H1 (cell line): ENCODE results near the gene ADGRG2. TPM values are rescaled to one million over a fixed set of nuclear protein-coding genes. Genes with fewer than 3 reads are reported as not detected.

Experiments used
- CTCF ChIA-PET: fragments of 300-600 bp; sonication (Branson Sonifier 250); formaldehyde crosslinking; loops from one replicate; lab custom pipeline; 2021; ENCODE audit not compliant: partially characterized antibody; lab: Charles Lee
- POLR2A ChIA-PET: fragments of 300-600 bp; sonication (Branson Sonifier 250); formaldehyde crosslinking; loops from one replicate; lab custom pipeline; 2021; ENCODE audit warnings: inconsistent platforms; ENCODE audit not compliant: partially characterized antibody; lab: Charles Lee
- DNase-seq, 2 experiments: peaks; one replicate each; pipeline versions ENCODE4 v3.0.0 to v3.0.0-alpha.2; 2010 to 2022; ENCODE audit warnings: low spot score in 2 of 2, low read depth in 1 of 2, mixed read lengths in 1 of 2
- FAIRE-seq: peaks from 2 replicates; lab custom pipeline; 2011; peaks lifted over from hg19 to GRCh38; lab: Jason Lieb, UNC
- H2AFZ ChIP-seq: 2 replicates; pipeline ENCODE4 v1.8.1; 2012; ENCODE audit warnings: low read length, inconsistent platforms
- H2AK5ac ChIP-seq: 2 replicates; pipeline ENCODE4 v1.6.1; 2013; ENCODE audit warnings: low read depth, low read length
- H2BK120ac ChIP-seq: replicated peaks from 2 replicates; pipeline ENCODE3; 2013; ENCODE audit warnings: low read depth, low read length, inconsistent platforms
- H2BK12ac ChIP-seq: 2 replicates; pipeline ENCODE4 v1.6.1; 2013; ENCODE audit warnings: low read depth, low read length
- H2BK15ac ChIP-seq: 2 replicates; pipeline ENCODE4 v1.6.1; 2013; ENCODE audit warnings: low read length
- H2BK20ac ChIP-seq: 2 replicates; pipeline ENCODE4 v1.6.1; 2013; ENCODE audit warnings: low read length
- H2BK5ac ChIP-seq: 2 replicates; pipeline ENCODE4 v1.6.1; 2013; ENCODE audit warnings: low read depth, low read length
- H3K14ac ChIP-seq: 2 replicates; pipeline ENCODE4 v1.6.1; 2013; ENCODE audit warnings: inconsistent platforms; ENCODE audit not compliant: insufficient read length
- H3K18ac ChIP-seq: 2 replicates; pipeline ENCODE4 v1.6.1; 2013; ENCODE audit warnings: low read length; ENCODE audit errors: extremely low read depth
- H3K23ac ChIP-seq: 2 replicates; pipeline ENCODE4 v1.6.1; 2013; ENCODE audit warnings: inconsistent platforms; ENCODE audit not compliant: insufficient read length
- H3K23me2 ChIP-seq: 2 replicates; pipeline ENCODE4 v1.6.1; 2013; ENCODE audit warnings: low read depth, low read length
- H3K27ac ChIP-seq: 2 replicates; pipeline ENCODE4 v1.6.1; 2011; ENCODE audit warnings: low read depth, low read length, inconsistent platforms
- H3K27me3 ChIP-seq, 4 experiments: replicated peaks in 1 of 4; 1 replicate in 1 of 4; 2 replicates in 3 of 4; pipeline versions ENCODE4 v1.6.1 to v1.8.1; 2011 to 2013; ENCODE audit warnings: low read length in 3 of 4, mild to moderate bottlenecking in 3 of 4, inconsistent platforms in 2 of 4, mixed read lengths in 2 of 4, moderate library complexity in 1 of 4; ENCODE audit not compliant: control insufficient read depth in 3 of 4, insufficient read depth in 3 of 4; ENCODE audit errors: extremely low read depth in 1 of 4
- H3K36me3 ChIP-seq, 4 experiments: 2 replicates each; pipeline versions ENCODE4 v1.6.1 to v1.8.1; 2011 to 2013; ENCODE audit warnings: mild to moderate bottlenecking in 4 of 4, low read length in 3 of 4, moderate library complexity in 2 of 4, control low read depth in 1 of 4, inconsistent platforms in 1 of 4; ENCODE audit not compliant: insufficient read depth in 4 of 4, control insufficient read depth in 2 of 4
- H3K4ac ChIP-seq: replicated peaks from 2 replicates; pipeline ENCODE3; 2013; ENCODE audit warnings: low read length, low read depth, mixed read lengths, inconsistent platforms; ENCODE audit not compliant: insufficient read length
- H3K4me1 ChIP-seq, 4 experiments: replicated peaks in 1 of 4; 1 replicate in 1 of 4; 2 replicates in 3 of 4; pipeline versions ENCODE4 v1.6.1 to v1.8.1; 2011 to 2013; ENCODE audit warnings: low read length in 3 of 4, inconsistent platforms in 2 of 4, mixed read lengths in 1 of 4; ENCODE audit not compliant: insufficient read depth in 4 of 4, control insufficient read depth in 3 of 4
- H3K4me2 ChIP-seq, 2 experiments: 2 replicates each; pipeline versions ENCODE4 v1.6.1 to v1.8.1; 2011 to 2013; ENCODE audit warnings: low read depth in 2 of 2, low read length in 2 of 2, control low read depth in 1 of 2, inconsistent platforms in 1 of 2, mild to moderate bottlenecking in 1 of 2; ENCODE audit not compliant: insufficient read depth in 1 of 2
- H3K4me3 ChIP-seq, 4 experiments: fragments of 200-600, 300-600 bp in 1 of 4; sonication (generic), shearing (Covaris generic), sonication (Bioruptor Twin) in 1 of 4; 2 replicates each; pipeline versions ENCODE4 v1.5.1 to v1.8.1; 2011 to 2016; ENCODE audit warnings: low read length in 4 of 4, low read depth in 3 of 4, control low read depth in 2 of 4, inconsistent platforms in 2 of 4, mild to moderate bottlenecking in 2 of 4, mixed read lengths in 1 of 4, moderate library complexity in 1 of 4; ENCODE audit not compliant: insufficient read depth in 2 of 4; ENCODE audit errors: extremely low read depth in 1 of 4
- H3K56ac ChIP-seq: replicated peaks from 2 replicates; pipeline ENCODE3; 2013; ENCODE audit warnings: low read depth, mild to moderate bottlenecking, mixed read lengths, low read length, inconsistent platforms; ENCODE audit not compliant: insufficient read length
- H3K79me1 ChIP-seq: 2 replicates; pipeline ENCODE4 v1.6.1; 2013; ENCODE audit warnings: low read depth, low read length, control low read depth
- H3K79me2 ChIP-seq, 2 experiments: 2 replicates each; pipeline versions ENCODE4 v1.6.1 to v1.8.1; 2012 to 2013; ENCODE audit warnings: low read length in 2 of 2, mild to moderate bottlenecking in 2 of 2, inconsistent platforms in 1 of 2; ENCODE audit not compliant: insufficient read depth in 2 of 2, control insufficient read depth in 1 of 2
- H3K9ac ChIP-seq, 4 experiments: replicated peaks in 1 of 4; 1 replicate in 1 of 4; 2 replicates in 3 of 4; pipeline versions ENCODE4 v1.6.1 to v1.8.1; 2011 to 2013; ENCODE audit warnings: low read depth in 3 of 4, low read length in 3 of 4, control low read depth in 2 of 4, mild to moderate bottlenecking in 2 of 4, moderate library complexity in 2 of 4, inconsistent platforms in 1 of 4; ENCODE audit errors: extremely low read depth in 1 of 4
- H3K9me3 ChIP-seq, 2 experiments: 2 replicates each; pipeline versions ENCODE4 v1.6.1 to v1.8.1; 2012 to 2013; ENCODE audit warnings: mild to moderate bottlenecking in 2 of 2, moderate library complexity in 2 of 2, control low read depth in 1 of 2, inconsistent platforms in 1 of 2, low read depth in 1 of 2, low read length in 1 of 2, mixed read lengths in 1 of 2; ENCODE audit not compliant: insufficient read depth in 2 of 2
- H4K20me1 ChIP-seq, 2 experiments: replicated peaks in 1 of 2; 2 replicates each; pipeline versions ENCODE3 to v1.8.1; 2011 to 2013; ENCODE audit warnings: inconsistent platforms in 2 of 2, low read length in 2 of 2, mild to moderate bottlenecking in 1 of 2; ENCODE audit not compliant: insufficient read depth in 2 of 2, control insufficient read depth in 1 of 2
- H4K5ac ChIP-seq: 2 replicates; pipeline ENCODE4 v1.6.1; 2013; ENCODE audit warnings: low read length, low read depth, mixed read lengths, inconsistent platforms; ENCODE audit not compliant: insufficient read length
- H4K8ac ChIP-seq: 2 replicates; pipeline ENCODE4 v1.8.0; 2013; ENCODE audit warnings: mild to moderate bottlenecking, moderate library complexity, low read length, inconsistent platforms; ENCODE audit not compliant: insufficient read depth; ENCODE audit errors: extremely low read depth
- H4K91ac ChIP-seq: replicated peaks from 2 replicates; pipeline ENCODE3; 2013; ENCODE audit warnings: low read length, mixed read lengths, inconsistent platforms; ENCODE audit not compliant: insufficient read length
- ATF3 ChIP-seq: IDR thresholded peaks from 2 replicates; pipeline ENCODE4 v1.6.1; 2011; ENCODE audit warnings: low read depth, mild to moderate bottlenecking, low read length; ENCODE audit not compliant: insufficient read depth
- CBX5 ChIP-seq: fragments of 300-800, 300-1000 bp; sonication (generic); IDR thresholded peaks from 2 replicates; pipeline ENCODE4 v1.7.1; 2016; ENCODE audit warnings: antibody characterized with exemption, low read length, low read depth
- CREB1 ChIP-seq: IDR thresholded peaks from 2 replicates; pipeline ENCODE4 v1.6.1; 2012; ENCODE audit warnings: inconsistent platforms
- E2F6 ChIP-seq: IDR thresholded peaks from 2 replicates; pipeline ENCODE4 v1.6.1; 2012; ENCODE audit warnings: inconsistent platforms
- KDM1A ChIP-seq: fragments of 200-600, 300-600 bp; sonication (generic); IDR thresholded peaks from 2 replicates; pipeline ENCODE4 v1.7.1; 2016; ENCODE audit warnings: mild to moderate bottlenecking, low read length, borderline replicate concordance
- RFX5 ChIP-seq: IDR thresholded peaks from 2 replicates; pipeline ENCODE4 v1.6.1; 2011; ENCODE audit warnings: low read depth, low read length, improper control_type of control experiment, borderline replicate concordance
- RNF2 ChIP-seq: fragments of 200-900, 300-1000 bp; sonication (generic); IDR thresholded peaks from 2 replicates; pipeline ENCODE4 v1.7.1; 2016; ENCODE audit warnings: borderline replicate concordance, low read depth, mild to moderate bottlenecking, antibody characterized with exemption, low read length; ENCODE audit not compliant: poor library complexity, severe bottlenecking; ENCODE audit errors: missing control alignments
- SIRT6 ChIP-seq: IDR thresholded peaks from one replicate; pipeline ENCODE4 v1.7.1; 2012; ENCODE audit warnings: low read length, inconsistent platforms
- TAF1 ChIP-seq: IDR thresholded peaks from 2 replicates; pipeline ENCODE4 v1.6.1; 2011; ENCODE audit warnings: mild to moderate bottlenecking, low read depth, low read length
- TCF12 ChIP-seq: IDR thresholded peaks from 2 replicates; pipeline ENCODE4 v1.6.1; 2011; ENCODE audit warnings: low read depth, mild to moderate bottlenecking, low read length
- USF2 ChIP-seq: IDR thresholded peaks from 2 replicates; pipeline ENCODE4 v1.6.1; 2011; ENCODE audit warnings: low read length, improper control_type of control experiment
- YY1 ChIP-seq: IDR thresholded peaks from 2 replicates; pipeline ENCODE4 v1.6.1; 2011; ENCODE audit warnings: low read depth, mild to moderate bottlenecking, low read length
- WGBS, 2 experiments: shearing (Covaris generic) in 1 of 2; methylation state at CpG; one replicate each; pipeline versions ENCODE4 v1.1.6 to v1.1.7; 2013 to 2015; ENCODE audit warnings: low lambda C conversion rate in 2 of 2, mixed read lengths in 2 of 2, inconsistent platforms in 1 of 2, low coverage in 1 of 2, missing lambda C conversion rate in 1 of 2; ENCODE audit not compliant: insufficient replicate concordance in 2 of 2, insufficient coverage in 1 of 2, insufficient read length in 1 of 2; ENCODE audit errors: extremely low coverage in 1 of 2, missing lambda C conversion rate in 1 of 2; 5-methylcytosine and 5-hydroxymethylcytosine counted together
- polyA plus RNA-seq, 7 experiments: library from polyadenylated mRNA; depleted of rRNA in 3 of 7; stranded (reverse) in 5 of 7; unstranded in 2 of 7; fragments of >200 nt in 5 of 7; fragments of 200-250 nt in 2 of 7; gene quantifications; 1 replicate in 5 of 7; 2 replicates in 1 of 7; 4 replicates in 1 of 7; pipeline versions ENCODE4 v1.2.1 to v1.2.3, GENCODE V29; 2011 to 2013; ENCODE audit warnings: missing spikeins in 2 of 7, mixed read lengths in 2 of 7
- total RNA-seq: library from RNA; stranded (reverse); fragmentation: NEBNext Ultra II Directional; extraction: Animal tissue kit (Norgen Biotek cat#: 25700); gene quantifications from 2 replicates; pipeline ENCODE4 v1.2.1, GENCODE V29; 2021

Gene ADGRG2
- total and polyA plus RNA-seq, 2 of the 8 experiments (the other 6 are each of a cell fraction or from before 2014, with no cell fraction given): 8.9 to 13.3 TPM

GRCh38 chrX:18966624-18967023 lies 155.6 kb downstream of the ADGRG2 start:
- no peak overlapping the region for H3K4me2 ChIP-seq
- H3K18ac ChIP-seq: no peak overlapping the region
- DNase-seq (no peak), FAIRE-seq (no peak)
- no peaks in the 10 kb centered on the region for H3K79me1 ChIP-seq
- no peak overlapping the region for H4K91ac ChIP-seq
- H3K4me3 ChIP-seq: no peak overlapping the region
- H2AK5ac ChIP-seq: no peak overlapping the region
- peaks cover 0 to 2% of the 10 kb centered on the region in 2 experiments for H4K20me1 ChIP-seq
- no peak overlapping the region for H3K4ac ChIP-seq
- H3K4me1 ChIP-seq: no peaks in the 10 kb centered on the region
- H3K27ac ChIP-seq: no peak overlapping the region
- H3K23me2 ChIP-seq: no peaks in the 10 kb centered on the region
- no peak overlapping the region for H3K9ac ChIP-seq
- 97% methylated on average over 4 of the region's 5 CpGs; no CpG with 5 or more reads in 1 of the 2 experiments for WGBS, 2 experiments
- H4K5ac ChIP-seq: no peak overlapping the region
- no peaks in the 10 kb centered on the region for H3K9me3 ChIP-seq
- H2BK15ac ChIP-seq: no peak overlapping the region
- H2AFZ ChIP-seq: no peak overlapping the region
- H3K14ac ChIP-seq: no peak overlapping the region
- no peak overlapping the region for H3K56ac ChIP-seq
- CTCF ChIA-PET: interaction anchor here (1.2 to 2.8 kb wide), 2 partner anchors 15 to 367 kb away, joined by 3 to 9 read pairs; no protein-coding TSS in a partner anchor
- H2BK20ac ChIP-seq: no peak overlapping the region
- no peaks in the 10 kb centered on the region; a peak in 1 of 8 replicates for H3K36me3 ChIP-seq
- H2BK120ac ChIP-seq: no peak overlapping the region
- POLR2A ChIA-PET: no interaction called here
- no peak overlapping the region for H4K8ac ChIP-seq
- H2BK5ac ChIP-seq: no peak overlapping the region
- 0 out of 4 replicates have a peak, but pooled peaks cover 0 to 3% of the 10 kb centered on the region in 2 experiments for H3K79me2 ChIP-seq
- no peak overlapping the region for H3K23ac ChIP-seq
- no peak overlapping the region for H2BK12ac ChIP-seq
- H3K27me3 ChIP-seq: no peaks in the 10 kb centered on the region
- TF ChIP-seq RNF2 (no peak), TCF12 (no peak), E2F6 (no peak), YY1 (no peak), ATF3 (no peak), CREB1 (no peak), KDM1A (no peak), SIRT6 (no peak), TAF1 (no peak), USF2 (no peak), RFX5 (no peak), CBX5 (no peak)
